GM12878 (cell line): ENCODE results near the gene XPNPEP1.

Experiments
- ASH2L ChIP-seq: fragments of 300-600, 200-600 bp; sonication (generic); IDR thresholded peaks from 2 replicates; pipeline ENCODE4 v1.6.1; 2017; ENCODE audit warnings: low read depth, mild to moderate bottlenecking, borderline replicate concordance
- BCL11A ChIP-seq: IDR thresholded peaks from 2 replicates; pipeline ENCODE4 v1.6.1; 2011; ENCODE audit warnings: low read depth, low read length
- CHD4 ChIP-seq: fragments of 200-600 bp; sonication (generic); IDR thresholded peaks from 2 replicates; pipeline ENCODE4 v1.6.1; 2016; ENCODE audit warnings: mild to moderate bottlenecking
- MYC ChIP-seq: IDR thresholded peaks from 2 replicates; pipeline ENCODE4 v1.6.1; 2011; ENCODE audit warnings: mild to moderate bottlenecking, low read length, moderate library complexity, inconsistent platforms; ENCODE audit not compliant: insufficient read depth, insufficient replicate concordance, insufficient read length, severe bottlenecking
- ZNF274 ChIP-seq: IDR thresholded peaks from one replicate; pipeline ENCODE4 v1.8.0; 2011; ENCODE audit not compliant: insufficient read length, insufficient read depth
- TF ChIP-seq, protein P1 (sequence below): IDR thresholded peaks from 2 replicates; pipeline ENCODE4 v1.6.1; 2012; ENCODE audit warnings: low read depth, low read length, improper control_type of control experiment
- TF ChIP-seq, protein P2 (sequence below), 3 experiments: IDR thresholded peaks in 2 of 3; conservative IDR thresholded peaks in 1 of 3; 2 replicates each; pipeline ENCODE4 v1.5.1; 2011; ENCODE audit warnings: low read depth in 3 of 3, low read length in 3 of 3, mild to moderate bottlenecking in 3 of 3, control low read depth in 2 of 3, moderate library complexity in 2 of 3, inconsistent platforms in 1 of 3, mixed read lengths in 1 of 3; ENCODE audit not compliant: control insufficient read depth in 2 of 3, insufficient read depth in 1 of 3; ENCODE audit errors: extremely low read depth in 1 of 3
- TF ChIP-seq, protein P3 (sequence below): IDR thresholded peaks from 2 replicates; pipeline ENCODE4 v1.6.1; 2012; ENCODE audit warnings: low read length, inconsistent platforms
- TF ChIP-seq, protein P4 (sequence below): IDR thresholded peaks from 2 replicates; pipeline ENCODE4 v1.6.1; 2012; ENCODE audit warnings: mild to moderate bottlenecking, low read depth, low read length

DNA sequence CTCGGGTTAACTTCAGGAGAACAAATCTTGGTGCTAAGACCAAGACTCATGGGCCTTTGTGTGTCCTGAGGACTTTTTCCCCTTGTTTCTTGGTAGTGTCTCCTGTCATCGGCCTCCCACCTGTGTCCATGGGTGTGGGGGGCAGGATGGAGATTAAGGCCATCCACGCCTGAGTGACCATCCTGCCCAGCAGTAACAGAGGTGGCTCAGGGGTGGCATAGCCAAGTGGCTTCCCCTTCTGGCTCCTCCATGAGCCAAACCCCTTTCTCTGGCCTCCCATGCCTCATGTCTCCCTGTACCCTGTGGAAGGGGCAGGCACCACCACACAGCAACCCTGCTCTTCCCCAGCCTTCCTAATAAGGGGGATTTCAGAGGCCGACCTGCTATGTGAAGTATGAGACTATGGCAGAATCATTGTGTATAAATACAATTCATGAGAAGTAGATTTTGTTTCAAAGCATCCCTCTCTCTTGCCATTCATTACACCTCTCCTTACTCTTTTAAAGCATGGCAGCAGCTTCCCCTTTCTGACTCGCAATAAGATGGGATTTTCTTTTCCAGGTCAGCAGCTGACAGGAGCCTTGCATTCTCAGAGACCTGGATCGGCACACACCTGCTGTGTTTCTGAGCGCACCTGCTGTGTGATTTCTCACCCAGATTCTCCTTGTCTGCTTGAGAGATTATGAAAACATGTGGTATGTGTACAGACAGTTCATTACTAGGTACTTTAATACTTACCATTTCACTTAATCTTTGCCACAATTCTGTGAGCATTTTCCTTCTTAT, 102.5 kb downstream of the XPNPEP1 start:
- TF ChIP-seq, protein P1, sequence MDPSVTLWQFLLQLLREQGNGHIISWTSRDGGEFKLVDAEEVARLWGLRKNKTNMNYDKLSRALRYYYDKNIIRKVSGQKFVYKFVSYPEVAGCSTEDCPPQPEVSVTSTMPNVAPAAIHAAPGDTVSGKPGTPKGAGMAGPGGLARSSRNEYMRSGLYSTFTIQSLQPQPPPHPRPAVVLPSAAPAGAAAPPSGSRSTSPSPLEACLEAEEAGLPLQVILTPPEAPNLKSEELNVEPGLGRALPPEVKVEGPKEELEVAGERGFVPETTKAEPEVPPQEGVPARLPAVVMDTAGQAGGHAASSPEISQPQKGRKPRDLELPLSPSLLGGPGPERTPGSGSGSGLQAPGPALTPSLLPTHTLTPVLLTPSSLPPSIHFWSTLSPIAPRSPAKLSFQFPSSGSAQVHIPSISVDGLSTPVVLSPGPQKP: no peak
- TF ChIP-seq ASH2L (no peak), CHD4 (no peak), ZNF274 (no peak), MYC (no peak), BCL11A (no peak)
- TF ChIP-seq, protein P2, sequence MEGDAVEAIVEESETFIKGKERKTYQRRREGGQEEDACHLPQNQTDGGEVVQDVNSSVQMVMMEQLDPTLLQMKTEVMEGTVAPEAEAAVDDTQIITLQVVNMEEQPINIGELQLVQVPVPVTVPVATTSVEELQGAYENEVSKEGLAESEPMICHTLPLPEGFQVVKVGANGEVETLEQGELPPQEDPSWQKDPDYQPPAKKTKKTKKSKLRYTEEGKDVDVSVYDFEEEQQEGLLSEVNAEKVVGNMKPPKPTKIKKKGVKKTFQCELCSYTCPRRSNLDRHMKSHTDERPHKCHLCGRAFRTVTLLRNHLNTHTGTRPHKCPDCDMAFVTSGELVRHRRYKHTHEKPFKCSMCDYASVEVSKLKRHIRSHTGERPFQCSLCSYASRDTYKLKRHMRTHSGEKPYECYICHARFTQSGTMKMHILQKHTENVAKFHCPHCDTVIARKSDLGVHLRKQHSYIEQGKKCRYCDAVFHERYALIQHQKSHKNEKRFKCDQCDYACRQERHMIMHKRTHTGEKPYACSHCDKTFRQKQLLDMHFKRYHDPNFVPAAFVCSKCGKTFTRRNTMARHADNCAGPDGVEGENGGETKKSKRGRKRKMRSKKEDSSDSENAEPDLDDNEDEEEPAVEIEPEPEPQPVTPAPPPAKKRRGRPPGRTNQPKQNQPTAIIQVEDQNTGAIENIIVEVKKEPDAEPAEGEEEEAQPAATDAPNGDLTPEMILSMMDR (IDR thresholded peaks at IDR 0.05 in 2 of 3, conservative IDR thresholded peaks at IDR 0.05 in 1 of 3; ENCODE audit: control insufficient read depth in 2 of 3, extremely low read depth in 1 of 3, insufficient read depth in 1 of 3, low read depth in 3 of 3, low read length in 3 of 3): no peak
- TF ChIP-seq, protein P3, sequence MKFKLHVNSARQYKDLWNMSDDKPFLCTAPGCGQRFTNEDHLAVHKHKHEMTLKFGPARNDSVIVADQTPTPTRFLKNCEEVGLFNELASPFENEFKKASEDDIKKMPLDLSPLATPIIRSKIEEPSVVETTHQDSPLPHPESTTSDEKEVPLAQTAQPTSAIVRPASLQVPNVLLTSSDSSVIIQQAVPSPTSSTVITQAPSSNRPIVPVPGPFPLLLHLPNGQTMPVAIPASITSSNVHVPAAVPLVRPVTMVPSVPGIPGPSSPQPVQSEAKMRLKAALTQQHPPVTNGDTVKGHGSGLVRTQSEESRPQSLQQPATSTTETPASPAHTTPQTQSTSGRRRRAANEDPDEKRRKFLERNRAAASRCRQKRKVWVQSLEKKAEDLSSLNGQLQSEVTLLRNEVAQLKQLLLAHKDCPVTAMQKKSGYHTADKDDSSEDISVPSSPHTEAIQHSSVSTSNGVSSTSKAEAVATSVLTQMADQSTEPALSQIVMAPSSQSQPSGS: no peak
- TF ChIP-seq, protein P4, sequence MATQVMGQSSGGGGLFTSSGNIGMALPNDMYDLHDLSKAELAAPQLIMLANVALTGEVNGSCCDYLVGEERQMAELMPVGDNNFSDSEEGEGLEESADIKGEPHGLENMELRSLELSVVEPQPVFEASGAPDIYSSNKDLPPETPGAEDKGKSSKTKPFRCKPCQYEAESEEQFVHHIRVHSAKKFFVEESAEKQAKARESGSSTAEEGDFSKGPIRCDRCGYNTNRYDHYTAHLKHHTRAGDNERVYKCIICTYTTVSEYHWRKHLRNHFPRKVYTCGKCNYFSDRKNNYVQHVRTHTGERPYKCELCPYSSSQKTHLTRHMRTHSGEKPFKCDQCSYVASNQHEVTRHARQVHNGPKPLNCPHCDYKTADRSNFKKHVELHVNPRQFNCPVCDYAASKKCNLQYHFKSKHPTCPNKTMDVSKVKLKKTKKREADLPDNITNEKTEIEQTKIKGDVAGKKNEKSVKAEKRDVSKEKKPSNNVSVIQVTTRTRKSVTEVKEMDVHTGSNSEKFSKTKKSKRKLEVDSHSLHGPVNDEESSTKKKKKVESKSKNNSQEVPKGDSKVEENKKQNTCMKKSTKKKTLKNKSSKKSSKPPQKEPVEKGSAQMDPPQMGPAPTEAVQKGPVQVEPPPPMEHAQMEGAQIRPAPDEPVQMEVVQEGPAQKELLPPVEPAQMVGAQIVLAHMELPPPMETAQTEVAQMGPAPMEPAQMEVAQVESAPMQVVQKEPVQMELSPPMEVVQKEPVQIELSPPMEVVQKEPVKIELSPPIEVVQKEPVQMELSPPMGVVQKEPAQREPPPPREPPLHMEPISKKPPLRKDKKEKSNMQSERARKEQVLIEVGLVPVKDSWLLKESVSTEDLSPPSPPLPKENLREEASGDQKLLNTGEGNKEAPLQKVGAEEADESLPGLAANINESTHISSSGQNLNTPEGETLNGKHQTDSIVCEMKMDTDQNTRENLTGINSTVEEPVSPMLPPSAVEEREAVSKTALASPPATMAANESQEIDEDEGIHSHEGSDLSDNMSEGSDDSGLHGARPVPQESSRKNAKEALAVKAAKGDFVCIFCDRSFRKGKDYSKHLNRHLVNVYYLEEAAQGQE: no peak
